GM18526 (cell line): ENCODE data around the gene LYST.

Experiments used
- POLR2A ChIP-seq: IDR thresholded peaks from 3 replicates; pipeline ENCODE4 v1.6.1; 2011; ENCODE audit not compliant: insufficient read length; ENCODE audit errors: extremely low read depth

Gene LYST

DNA sequence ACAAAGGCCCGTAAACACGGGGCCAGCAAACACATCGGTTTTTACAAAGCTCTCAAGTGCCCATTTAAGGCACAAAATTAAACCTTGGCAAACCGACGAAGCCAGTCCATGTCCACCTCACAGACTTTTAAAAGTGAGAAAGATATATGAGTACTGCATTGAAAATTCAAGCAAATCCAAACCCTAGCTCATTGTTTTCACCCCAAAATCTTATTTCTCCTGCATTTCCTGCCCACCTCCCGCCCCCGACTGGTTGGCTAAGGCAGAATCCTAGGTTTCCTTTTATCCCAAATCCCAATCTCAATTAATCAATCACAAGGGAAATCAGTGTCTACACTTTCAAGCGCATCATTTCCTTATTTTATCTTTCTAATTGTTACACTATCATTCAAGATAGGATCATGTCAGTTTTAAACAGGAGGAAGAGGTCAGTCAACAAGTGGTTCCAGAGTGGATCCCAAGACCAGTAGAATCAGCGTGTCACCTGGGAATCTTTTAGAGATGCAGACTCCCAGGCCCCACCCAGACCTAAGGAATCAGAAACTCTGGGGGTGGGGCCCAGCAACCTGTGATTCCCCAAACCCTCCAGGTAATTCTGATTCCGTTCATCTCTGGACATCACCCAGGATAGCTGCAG, 215.4 kb downstream of the LYST start:
- no peak for TF ChIP-seq POLR2A

DNA sequence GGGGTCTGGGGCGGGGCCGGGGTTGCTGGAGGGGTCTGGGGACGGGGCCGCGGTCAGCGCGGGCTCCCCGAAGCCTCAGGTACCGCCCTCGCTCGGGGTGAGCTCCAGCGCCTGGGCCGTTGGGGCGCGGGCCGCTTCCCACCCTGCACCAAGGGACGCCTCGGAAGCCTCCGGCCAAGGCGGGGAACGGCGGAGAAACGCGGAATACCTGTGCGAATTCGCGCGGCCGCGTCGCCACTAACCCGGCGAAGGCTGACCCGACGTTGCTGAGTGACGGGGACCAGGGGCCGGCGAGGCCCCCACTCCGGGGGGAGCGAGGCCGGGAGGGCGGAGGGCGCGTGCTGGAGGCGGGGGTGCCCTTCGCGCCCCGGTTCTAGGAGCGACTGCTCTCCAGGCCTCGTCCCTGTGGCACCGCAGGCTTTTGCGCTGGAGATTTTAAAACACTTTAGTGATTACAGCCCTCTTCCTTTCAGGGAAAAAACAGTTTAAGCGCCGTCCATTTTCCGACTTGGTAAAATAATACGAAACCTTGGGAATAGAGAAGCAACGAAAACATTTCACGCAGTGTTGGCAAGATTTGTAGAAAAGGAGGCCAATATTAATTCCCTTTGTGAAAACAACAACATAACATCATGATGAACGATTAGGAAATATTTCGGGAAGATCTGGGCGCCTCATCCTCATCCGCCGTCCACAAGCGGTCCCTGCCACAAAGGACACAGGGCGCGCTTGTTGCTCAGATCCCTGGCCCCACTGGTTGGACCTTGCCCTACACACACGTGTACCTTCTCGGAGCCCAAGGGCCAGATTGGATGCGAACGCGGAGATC, 216.2 kb downstream of the LYST start:
- no peak for TF ChIP-seq POLR2A

DNA sequence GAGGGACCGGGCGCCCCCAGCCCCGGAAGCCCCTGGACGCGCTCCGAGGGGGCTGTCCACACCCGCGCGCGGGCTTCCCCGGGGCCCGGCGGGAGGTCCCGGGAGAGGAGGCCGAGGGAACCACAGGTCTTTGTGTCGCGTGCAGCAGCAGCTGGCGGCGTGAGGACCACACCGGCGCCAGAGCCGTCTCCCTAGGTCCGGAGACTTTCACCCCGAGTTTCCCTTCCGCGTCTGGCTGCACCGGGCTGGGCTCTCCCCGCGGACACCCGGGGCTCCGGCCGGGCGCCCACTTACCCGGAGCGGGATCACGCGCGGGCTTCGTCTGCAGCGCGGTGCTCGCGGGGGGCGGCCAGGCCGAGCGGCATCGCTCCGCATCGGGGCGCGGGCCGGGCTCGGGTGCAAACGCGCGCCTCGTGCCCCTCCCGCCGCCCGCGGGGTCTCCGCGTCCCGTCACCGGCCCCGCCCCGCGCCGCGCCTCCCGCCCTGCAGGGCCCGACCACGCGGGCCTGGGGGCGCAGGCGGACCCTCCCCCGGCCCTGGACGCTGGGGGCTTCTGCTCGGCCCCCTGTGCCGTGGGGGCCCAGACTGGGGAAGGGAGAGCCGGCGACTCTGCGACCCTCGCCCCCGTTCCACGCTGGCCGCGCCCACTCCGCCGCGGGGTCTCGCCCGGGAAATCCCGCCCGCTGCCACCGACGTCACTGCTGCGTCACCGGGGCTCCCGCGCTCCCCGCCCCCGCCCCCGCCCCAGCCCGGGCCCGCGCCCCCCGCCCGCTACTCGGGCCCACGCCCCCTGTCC, 217.1 kb downstream of the LYST start, which contains the start of gene GNG4:
Gene GNG4, minus strand, starts transcription at position 417 of the 796 bp plus-strand sequence. CDS start 65,946 bp downstream, outside the sequence.
- TF ChIP-seq POLR2A = no peak

DNA sequence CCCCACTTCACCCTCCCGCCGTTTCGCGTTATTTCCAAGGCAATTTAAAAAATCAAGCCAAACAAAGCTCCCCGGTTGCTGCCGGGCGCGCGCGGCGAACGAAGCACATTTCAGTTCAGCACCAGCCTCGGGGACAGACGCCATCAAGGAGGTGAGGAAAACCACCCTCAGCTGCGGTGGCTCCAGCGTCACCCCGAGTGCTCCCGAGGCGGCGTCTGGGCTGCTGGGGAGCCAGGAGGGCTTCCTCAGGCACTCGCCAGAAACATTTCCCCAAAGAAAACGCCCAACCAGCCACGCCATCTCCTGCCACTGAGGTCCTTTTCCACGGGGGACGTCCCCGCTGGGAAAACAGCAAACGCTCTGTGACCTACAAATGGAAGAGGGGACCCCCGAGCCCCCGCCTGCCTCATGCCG, 217.7 kb downstream of the LYST start:
- no peak for TF ChIP-seq POLR2A

DNA sequence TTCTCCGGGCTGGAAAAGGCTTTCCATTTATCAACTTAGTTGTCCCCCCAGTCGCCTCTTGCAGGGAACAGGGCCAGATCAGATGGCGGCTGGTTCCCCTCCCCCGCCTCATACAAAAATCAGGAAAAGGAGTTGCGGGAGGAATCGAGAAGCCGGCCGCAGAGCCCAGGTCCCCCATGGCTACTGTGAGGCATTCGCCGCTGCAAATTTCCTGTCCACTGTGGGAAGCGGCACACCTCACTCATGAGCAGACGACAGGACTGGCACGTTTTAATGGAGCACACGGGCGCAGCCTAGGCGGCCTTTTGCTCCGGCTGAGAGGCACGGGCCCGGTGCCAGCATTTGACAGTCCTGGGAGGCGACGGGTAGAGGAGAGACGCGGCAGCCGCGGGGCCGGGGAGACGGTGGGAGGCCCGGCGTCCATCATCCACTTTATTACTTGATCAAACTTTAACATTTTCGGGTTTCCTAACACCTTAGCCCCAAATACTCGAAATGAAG, 218.2 kb downstream of the LYST start:
- TF ChIP-seq POLR2A = no peak

DNA sequence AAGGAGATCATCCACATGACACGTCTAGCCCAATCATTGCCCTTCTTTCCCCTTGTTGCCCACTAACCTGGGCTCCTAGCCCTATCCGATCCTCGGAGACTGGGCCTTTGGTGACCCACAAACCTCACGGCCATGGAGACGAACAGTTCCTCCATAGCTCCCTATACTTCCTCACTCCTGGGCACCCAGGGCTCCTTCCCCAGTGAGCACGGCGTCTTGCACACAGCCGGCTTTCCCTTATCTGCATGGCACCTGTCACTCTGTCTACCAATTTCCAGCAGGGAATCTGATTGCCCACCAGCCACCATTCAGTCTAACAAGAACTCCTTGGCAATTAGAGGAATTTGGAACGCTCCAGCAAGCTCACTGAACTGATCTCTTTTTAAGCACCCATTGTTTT, 220.2 kb downstream of the LYST start:
- no peak for TF ChIP-seq POLR2A

DNA sequence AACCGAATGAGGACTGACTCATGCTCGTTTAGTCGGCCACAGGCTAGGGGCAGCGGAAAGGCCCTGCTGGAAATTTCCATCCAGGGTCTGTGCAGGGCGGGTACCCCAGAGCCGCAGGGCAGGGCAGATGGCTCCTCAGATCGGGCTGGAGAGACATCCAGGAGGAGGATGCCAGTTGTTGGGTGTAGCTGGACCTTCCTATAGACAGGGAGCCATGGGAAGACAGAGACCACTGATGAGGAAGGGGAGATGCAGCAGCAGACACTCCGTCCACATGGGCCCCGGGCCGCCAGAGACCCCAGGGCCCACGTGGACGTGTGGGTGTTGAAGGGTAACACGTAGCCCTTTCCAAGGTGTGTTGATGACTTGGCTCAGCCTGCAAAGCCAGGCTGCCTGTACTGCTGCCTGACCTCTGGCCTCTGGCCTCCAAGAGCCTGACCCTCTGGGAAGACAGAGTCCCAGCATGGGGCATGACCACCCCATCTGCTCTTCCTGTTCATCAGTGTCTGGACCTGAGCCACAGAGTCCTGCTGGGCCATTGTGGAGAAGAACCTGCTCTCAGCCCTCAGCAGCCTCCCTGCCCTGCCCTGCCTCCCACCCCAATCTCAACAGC, 221.9 kb downstream of the LYST start:
- TF ChIP-seq POLR2A = no peak

DNA sequence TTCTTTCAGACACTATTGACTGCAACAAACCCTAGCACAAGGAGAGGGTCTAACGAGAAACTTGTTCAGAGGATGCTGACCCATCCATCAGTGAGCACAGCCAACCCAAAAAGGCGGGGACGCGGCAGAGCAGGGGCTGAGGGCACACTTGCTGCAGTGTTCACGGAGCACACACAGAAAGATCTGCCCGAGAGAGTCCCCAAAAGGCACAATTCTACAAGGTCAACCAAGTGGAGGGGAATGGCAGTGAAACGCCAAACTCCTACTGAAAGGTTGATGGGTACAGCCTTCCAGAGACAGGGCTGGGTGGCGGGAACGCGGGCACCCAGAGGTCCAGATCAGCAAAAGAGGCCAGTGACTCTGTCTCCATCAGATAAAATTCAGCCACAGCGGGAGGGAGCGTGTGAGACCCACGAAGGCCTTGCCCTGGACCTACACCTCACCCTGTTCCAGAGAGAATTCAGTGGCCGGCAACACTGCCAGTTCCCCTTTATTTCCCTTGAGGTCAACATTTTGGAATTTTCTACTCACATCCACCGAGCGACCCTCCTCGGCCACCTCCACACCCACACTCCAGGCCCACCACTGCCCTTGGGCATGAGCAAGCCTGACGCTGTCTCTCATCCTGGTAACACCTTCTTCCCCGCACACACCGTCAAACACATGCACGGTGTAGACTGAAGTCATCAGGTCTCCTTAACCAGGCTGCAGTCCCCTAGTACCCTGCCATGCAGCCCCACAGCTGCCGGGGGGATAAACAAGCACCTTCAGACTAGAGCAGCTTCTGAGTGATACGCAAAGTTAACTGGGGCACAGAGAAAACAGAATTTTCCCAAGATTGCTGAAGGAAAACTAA, 222.6 kb downstream of the LYST start:
- no peak for TF ChIP-seq POLR2A

DNA sequence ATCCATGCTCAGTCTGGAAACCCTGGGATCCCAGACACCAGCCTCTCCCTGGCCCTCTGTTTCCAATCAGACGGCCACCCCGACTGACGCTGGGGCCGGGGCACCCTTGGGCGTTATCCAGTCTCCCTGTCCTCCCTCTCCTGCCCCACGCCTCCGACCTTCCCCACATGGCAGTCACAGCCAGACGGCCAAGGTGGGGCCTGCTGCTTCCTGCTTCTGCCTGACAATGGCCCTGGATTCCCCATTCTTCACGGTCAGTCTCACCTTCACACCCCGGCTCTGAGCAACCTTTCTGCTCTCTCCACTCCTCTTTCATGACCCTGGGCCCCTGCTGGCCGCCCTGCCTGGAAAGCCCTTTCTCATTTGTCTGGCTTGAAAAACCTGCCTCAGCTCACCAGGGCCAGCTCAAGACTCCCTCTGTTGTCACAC, 223.7 kb downstream of the LYST start:
- TF ChIP-seq POLR2A = no peak

DNA sequence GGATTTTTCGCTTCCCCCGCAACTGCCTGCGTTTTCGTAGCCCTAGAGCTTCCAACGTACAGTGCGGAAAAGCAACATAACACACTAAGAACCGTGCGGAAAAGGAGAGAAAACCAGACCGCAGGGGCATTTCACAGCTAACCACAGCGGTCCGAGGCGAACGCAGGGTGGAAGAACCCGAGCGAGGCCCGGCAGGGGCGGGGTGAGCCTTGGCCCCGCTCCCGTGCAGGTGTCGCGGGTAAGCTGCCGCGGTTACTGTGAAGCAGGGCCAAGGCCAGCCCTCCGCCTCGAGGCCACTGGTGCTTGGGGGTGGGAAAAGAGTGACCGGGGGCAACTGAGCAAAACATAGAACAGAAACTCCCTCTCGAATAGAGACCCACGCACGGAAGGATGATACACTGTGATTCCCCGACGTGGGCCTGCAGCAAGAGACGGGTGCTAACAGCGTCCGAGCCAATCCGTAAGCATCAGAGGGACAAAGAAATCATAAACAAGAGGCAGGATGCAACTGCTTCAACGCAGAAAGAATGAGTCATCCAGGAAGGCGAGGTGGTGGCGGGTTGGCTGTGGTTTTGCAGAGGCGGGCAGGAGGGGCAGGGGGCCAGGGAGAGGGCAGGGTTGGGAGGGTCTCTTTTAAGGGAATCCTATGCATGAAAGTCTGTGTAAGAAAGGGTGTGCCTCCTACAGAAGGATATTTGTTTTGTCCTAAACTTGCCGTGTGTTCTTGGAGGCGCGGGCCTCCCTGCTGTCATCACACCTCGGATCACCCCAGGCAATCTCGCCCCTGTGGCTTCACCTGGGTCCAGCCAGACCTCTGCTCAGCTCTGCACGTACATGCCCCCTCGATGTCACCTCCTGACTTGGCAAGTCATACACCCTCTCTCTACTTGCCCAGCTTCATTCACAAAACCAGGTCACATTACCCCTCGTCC, 224.4 kb downstream of the LYST start:
- no peak for TF ChIP-seq POLR2A

DNA sequence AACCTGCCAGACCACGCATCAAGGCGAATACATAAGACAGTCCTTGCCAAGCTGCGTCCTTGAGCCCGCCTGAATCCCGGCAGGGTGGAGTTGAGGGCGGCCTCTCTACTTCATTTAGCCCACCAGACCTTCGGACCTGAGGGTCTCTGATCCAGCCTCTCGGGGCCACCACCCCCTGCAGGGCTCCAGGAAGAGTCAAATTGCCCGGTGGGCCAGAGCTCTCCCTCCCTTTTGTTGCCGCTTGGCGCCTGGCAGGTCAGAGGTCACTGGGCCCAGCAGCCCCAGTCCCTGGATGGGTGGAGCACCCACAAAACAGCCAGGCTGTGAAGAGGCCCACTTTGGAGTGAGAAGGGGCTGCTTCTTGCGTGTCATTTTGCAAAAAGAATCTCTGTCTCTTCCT, 226.1 kb downstream of the LYST start:
- no peak for TF ChIP-seq POLR2A

DNA sequence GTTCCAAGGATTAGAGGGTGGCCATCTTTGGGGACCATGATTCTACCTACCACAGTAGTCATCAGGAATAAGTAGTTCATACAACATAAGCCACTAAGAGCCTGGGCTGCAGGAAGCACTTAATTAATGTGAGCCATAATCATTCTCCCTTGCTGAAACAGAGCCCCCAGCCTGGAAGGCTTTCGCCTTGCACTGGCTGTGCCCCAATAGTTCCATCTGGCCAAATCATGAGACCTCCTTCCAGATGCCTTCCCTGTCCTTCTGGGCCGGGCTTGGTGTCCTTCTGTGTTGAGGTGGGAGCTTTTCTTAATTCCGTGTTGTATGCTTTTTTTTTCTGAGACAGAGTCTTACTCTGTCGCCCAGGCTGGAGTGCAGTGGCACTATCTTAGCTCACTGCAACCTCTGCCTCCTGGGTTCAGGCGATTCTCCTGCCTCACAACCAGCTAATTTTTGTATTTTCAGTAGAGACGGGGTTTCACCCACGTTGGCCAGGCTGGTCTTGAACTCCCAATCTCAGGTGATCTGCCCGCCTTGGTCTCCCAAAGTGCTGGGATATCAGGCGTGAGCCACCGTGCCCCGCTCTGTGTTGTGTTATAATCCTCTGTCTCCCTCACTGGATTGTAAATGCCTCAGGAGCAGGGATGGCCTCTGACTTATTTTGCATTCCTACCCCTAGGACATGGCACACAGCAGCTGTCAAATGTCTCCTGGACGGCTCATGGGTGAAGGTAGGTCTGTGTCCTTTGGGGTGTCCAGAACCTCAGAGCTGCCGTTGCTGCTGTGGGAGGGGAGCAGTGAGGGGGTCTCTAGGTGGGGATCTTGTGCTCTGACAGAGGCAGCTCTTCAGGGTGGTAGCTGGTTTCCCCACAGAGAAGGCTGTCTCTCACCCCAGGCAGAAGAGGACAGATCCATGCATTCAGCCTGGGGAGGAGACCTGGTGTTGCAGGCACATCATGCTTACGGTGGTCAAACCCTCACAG, 227.2 kb downstream of the LYST start:
- no peak for TF ChIP-seq POLR2A
